GM12873 (cell line): ENCODE measurements around the gene ZNF618.

Experiments used
- CTCF ChIP-seq: IDR thresholded peaks from 2 replicates; pipeline ENCODE4 v1.5.1; 2012; ENCODE audit warnings: low read depth, mild to moderate bottlenecking, moderate library complexity, low read length, control low read depth; ENCODE audit not compliant: insufficient read depth; ENCODE audit errors: missing control alignments

ZNF618 gene

GRCh38 chr9:113952676-113953075, 76.6 kb downstream of the ZNF618 start:
- TF ChIP-seq CTCF: no peak

- no peak for TF ChIP-seq CTCF
Measured at GRCh38 chr9:113953531-113953930, 77.4 kb downstream of the ZNF618 start.

- TF ChIP-seq CTCF: no peak
Measured at GRCh38 chr9:113954591-113954990, 78.5 kb downstream of the ZNF618 start.

GRCh38 chr9:113955076-113955752, 79.1 kb downstream of the ZNF618 start:
- TF ChIP-seq CTCF: no peak

GRCh38 chr9:113956901-113957300, 80.8 kb downstream of the ZNF618 start:
- no peak for TF ChIP-seq CTCF

GRCh38 chr9:113957351-113957750, 81.2 kb downstream of the ZNF618 start:
- no peak for TF ChIP-seq CTCF

- no peak for TF ChIP-seq CTCF
Measured at GRCh38 chr9:113957821-113958341, 81.8 kb downstream of the ZNF618 start.
